Islet of Langerhans (tissue), 1 donor: Measurements from ENCODE around the gene ZMYND8.
"Not testable (repeated sequence)": the region's sequence is repeated elsewhere in the genome, so short reads cannot be mapped to it uniquely, and the experiment has no call there.

Source experiments
- FAIRE-seq: peaks from one replicate; lab custom pipeline; 2011; peaks lifted over from hg19 to GRCh38; lab: Jason Lieb, UNC

Gene ZMYND8

GRCh38 chr20:47244451-47244850 lies 112.0 kb downstream of the ZMYND8 start:
- no peak for FAIRE-seq

GRCh38 chr20:47243532-47244305 lies 112.8 kb downstream of the ZMYND8 start:
- no peak for FAIRE-seq

GRCh38 chr20:47243003-47243402 lies 113.5 kb downstream of the ZMYND8 start:
- no peak for FAIRE-seq

GRCh38 chr20:47241345-47241781 lies 115.1 kb downstream of the ZMYND8 start:
- no peak for FAIRE-seq

GRCh38 chr20:47240096-47240495 lies 116.4 kb downstream of the ZMYND8 start:
- not testable (repeated sequence) for FAIRE-seq

GRCh38 chr20:47239719-47240067 lies 116.8 kb downstream of the ZMYND8 start:
- FAIRE-seq, result no peak

- no peak for FAIRE-seq
Measured at GRCh38 chr20:47238780-47239718, 117.5 kb downstream of the ZMYND8 start.

GRCh38 chr20:47237715-47238114 lies 118.8 kb downstream of the ZMYND8 start:
- no peak for FAIRE-seq

- no peak for FAIRE-seq
Measured at GRCh38 chr20:47236639-47236900, 119.9 kb downstream of the ZMYND8 start.

GRCh38 chr20:47235853-47236638 lies 120.5 kb downstream of the ZMYND8 start:
- FAIRE-seq, result no peak

GRCh38 chr20:47235111-47235510 lies 121.4 kb downstream of the ZMYND8 start:
- FAIRE-seq, result no peak

- FAIRE-seq, result no peak
Measured at GRCh38 chr20:47233333-47234188, 122.9 kb downstream of the ZMYND8 start.

GRCh38 chr20:47232518-47232917 lies 124.0 kb downstream of the ZMYND8 start:
- FAIRE-seq, result no peak

GRCh38 chr20:47231382-47232039 lies 125.0 kb downstream of the ZMYND8 start:
- no peak for FAIRE-seq

GRCh38 chr20:47230811-47231256 lies 125.7 kb downstream of the ZMYND8 start:
- FAIRE-seq, result no peak

GRCh38 chr20:47228654-47229053 lies 127.8 kb downstream of the ZMYND8 start:
- FAIRE-seq, result no peak

- FAIRE-seq, result no peak
Measured at GRCh38 chr20:47227576-47227975, 128.9 kb downstream of the ZMYND8 start.

GRCh38 chr20:47227119-47227518 lies 129.4 kb downstream of the ZMYND8 start:
- FAIRE-seq, result no peak

GRCh38 chr20:47225458-47225857 lies 131.0 kb downstream of the ZMYND8 start:
- no peak for FAIRE-seq

- no peak for FAIRE-seq
Measured at GRCh38 chr20:47224857-47225256, 131.6 kb downstream of the ZMYND8 start.

- no peak for FAIRE-seq
Measured at GRCh38 chr20:47224300-47224791, 132.2 kb downstream of the ZMYND8 start.
